Measurements from ENCODE around the gene BOC.

DNA sequence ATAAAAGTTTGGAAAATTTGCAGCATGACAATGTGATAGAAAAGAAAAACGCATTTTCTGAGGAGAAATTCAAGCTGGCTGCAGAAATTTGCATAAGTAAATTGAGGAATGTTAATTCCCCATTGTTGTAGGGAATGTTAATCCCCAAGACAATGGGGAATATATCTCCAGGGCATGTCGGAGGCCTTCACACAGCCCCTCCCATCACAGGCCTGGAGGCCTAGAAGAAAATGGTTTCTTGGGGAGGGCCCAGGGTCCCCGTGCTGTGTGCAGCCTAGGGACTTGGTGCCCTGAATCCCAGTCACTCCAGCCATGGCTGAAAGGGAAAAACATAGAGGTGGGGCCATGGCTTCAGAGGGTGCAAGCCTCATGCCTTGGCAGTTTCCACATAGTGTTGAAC lies 101.1 kb downstream of the BOC start:
- no peak for TF ChIP-seq POLR2A (IDR thresholded peaks at IDR 0.05)
- TF ChIP-seq, protein P1, sequence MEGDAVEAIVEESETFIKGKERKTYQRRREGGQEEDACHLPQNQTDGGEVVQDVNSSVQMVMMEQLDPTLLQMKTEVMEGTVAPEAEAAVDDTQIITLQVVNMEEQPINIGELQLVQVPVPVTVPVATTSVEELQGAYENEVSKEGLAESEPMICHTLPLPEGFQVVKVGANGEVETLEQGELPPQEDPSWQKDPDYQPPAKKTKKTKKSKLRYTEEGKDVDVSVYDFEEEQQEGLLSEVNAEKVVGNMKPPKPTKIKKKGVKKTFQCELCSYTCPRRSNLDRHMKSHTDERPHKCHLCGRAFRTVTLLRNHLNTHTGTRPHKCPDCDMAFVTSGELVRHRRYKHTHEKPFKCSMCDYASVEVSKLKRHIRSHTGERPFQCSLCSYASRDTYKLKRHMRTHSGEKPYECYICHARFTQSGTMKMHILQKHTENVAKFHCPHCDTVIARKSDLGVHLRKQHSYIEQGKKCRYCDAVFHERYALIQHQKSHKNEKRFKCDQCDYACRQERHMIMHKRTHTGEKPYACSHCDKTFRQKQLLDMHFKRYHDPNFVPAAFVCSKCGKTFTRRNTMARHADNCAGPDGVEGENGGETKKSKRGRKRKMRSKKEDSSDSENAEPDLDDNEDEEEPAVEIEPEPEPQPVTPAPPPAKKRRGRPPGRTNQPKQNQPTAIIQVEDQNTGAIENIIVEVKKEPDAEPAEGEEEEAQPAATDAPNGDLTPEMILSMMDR (IDR thresholded peaks at IDR 0.05), result no peak
